ENCODE data around the gene SRSF8. TPM values are rescaled to one million over a fixed set of nuclear protein-coding genes. Genes with fewer than 3 reads are reported as not detected.

Gene SRSF8
- total and polyA plus RNA-seq, 2 of the 4 experiments (the other 2 are of a cell fraction), result 3.4 to 14.3 TPM

DNA sequence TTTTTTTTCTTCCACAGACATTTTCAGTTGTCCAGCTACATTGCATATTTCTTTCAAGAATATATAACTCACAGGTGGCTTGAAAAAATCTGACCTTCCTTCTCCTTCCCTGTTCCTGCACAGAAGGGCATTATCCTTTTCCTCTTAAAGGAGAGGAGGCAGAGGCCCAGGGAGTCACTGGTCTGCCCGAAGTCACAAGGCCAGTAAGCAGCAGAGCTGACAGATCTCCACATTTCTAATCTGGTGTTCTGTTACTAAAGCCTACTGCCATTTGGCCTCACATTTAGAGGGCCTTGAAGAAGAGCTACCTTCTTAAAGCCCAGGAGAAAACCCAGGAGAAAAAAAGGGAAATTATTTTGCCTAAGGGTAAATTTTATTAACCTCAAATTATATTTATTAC lies 35.2 kb downstream of the SRSF8 start:
- no peak overlapping the region for H4K8ac ChIP-seq (ENCODE audit: low read depth in 2 of 2, low read length in 2 of 2)
- no peak for ATAC-seq (ENCODE audit: low read depth)
- H3K27ac ChIP-seq (ENCODE audit: insufficient read depth, low read length), result no peak overlapping the region
- no peak overlapping the region for H3K9ac ChIP-seq (ENCODE audit: low read depth, low read length)
- H4K20me1 ChIP-seq (ENCODE audit: insufficient read depth, low read length), result no peaks in the 10 kb centered on the region
- no peak overlapping the region for H2BK5ac ChIP-seq (ENCODE audit: low read depth, low read length, poor library complexity, severe bottlenecking)
- H3K4me3 ChIP-seq (ENCODE audit: insufficient read depth, low read depth, low read length), result no peak overlapping the region
- H3K79me1 ChIP-seq (ENCODE audit: low read depth in 1 of 2, low read length in 2 of 2), result no peaks in the 10 kb centered on the region; a peak in 3 of 4 replicates
- no peak overlapping the region for H3K4me2 ChIP-seq (ENCODE audit: low read depth, low read length)
- H2AK9ac ChIP-seq (replicated peaks; ENCODE audit: low read depth, low read length, poor library complexity), result no peak overlapping the region
- no peaks in the 10 kb centered on the region for H3K9me3 ChIP-seq (ENCODE audit: control insufficient read depth, insufficient read depth, low read length)
- no peak overlapping the region for H2AK5ac ChIP-seq (ENCODE audit: low read depth, low read length)
- ChIA-PET CTCF (interaction anchor here (0.6 kb wide), 1 partner anchor 25 kb away, joined by 3 read pairs; no protein-coding TSS in a partner anchor), POLR2A (ENCODE audit: unreplicated experiment) (no interaction called here)
- TF ChIP-seq RAD21 (IDR thresholded peaks at IDR 0.05; ENCODE audit: low read length) (no peak), SMC3 (IDR thresholded peaks at IDR 0.05; ENCODE audit: low read depth, low read length) (no peak), RFX5 (IDR thresholded peaks at IDR 0.05; ENCODE audit: low read depth, low read length) (no peak), BHLHE40 (IDR thresholded peaks at IDR 0.05; ENCODE audit: low read depth, low read length) (no peak), FOS (IDR thresholded peaks at IDR 0.05; ENCODE audit: low read depth, low read length) (no peak)
- no peak overlapping the region for H2AFZ ChIP-seq (replicated peaks; ENCODE audit: low read length, poor library complexity)
- no peak overlapping the region for H3K4ac ChIP-seq (ENCODE audit: low read depth, low read length)
- H4K91ac ChIP-seq (ENCODE audit: insufficient read depth, low read depth, low read length), result no peak overlapping the region
- no CpG with 5 or more reads among the region's 1 CpG for WGBS, 2 experiments (ENCODE audit: extremely low coverage in 2 of 2, insufficient read length in 1 of 2)
- H2BK120ac ChIP-seq (ENCODE audit: low read depth, low read length), result no peak overlapping the region
- H3K23ac ChIP-seq (ENCODE audit: low read depth, low read length), result no peak overlapping the region
- no TSS peak for BruUV-seq (replicated peaks)
- H3K36me3 ChIP-seq (ENCODE audit: control insufficient read depth, insufficient read depth, low read length), result no peaks in the 10 kb centered on the region
- DNase-seq, result no peak
- no peak overlapping the region for H3K18ac ChIP-seq (ENCODE audit: low read depth, low read length)
- H3K27me3 ChIP-seq (ENCODE audit: control insufficient read depth, insufficient read depth, low read length), result no peaks in the 10 kb centered on the region
- H3K9me1 ChIP-seq (ENCODE audit: insufficient read depth, low read length), result no peaks in the 10 kb centered on the region
- H2BK15ac ChIP-seq (ENCODE audit: low read depth, low read length), result no peak overlapping the region
- H2BK20ac ChIP-seq (ENCODE audit: low read depth, low read length), result no peak overlapping the region
- intact Hi-C loops (cut with micrococcal nuclease), result no loop called here
- H3K4me1 ChIP-seq (ENCODE audit: control insufficient read depth, insufficient read depth, low read length), result no peaks in the 10 kb centered on the region
- H4K5ac ChIP-seq (ENCODE audit: low read depth, low read length), result no peak overlapping the region
- H3K56ac ChIP-seq (ENCODE audit: extremely low read depth, insufficient read depth, low read length), result no peak overlapping the region
- H3K14ac ChIP-seq (replicated peaks; ENCODE audit: low read depth, low read length), result no peak overlapping the region
- dilution Hi-C loops (cut with HindIII; ENCODE audit: low sequenced_read_pairs, unreplicated experiment), result no loop called here
- in situ Hi-C loops (cut with MboI; ENCODE audit: low sequenced_read_pairs), result no loop called here
